GM18519 (cell line): ENCODE data around the gene ZCCHC8.
A peak's percentile ranks its signal among the peaks of the same experiment; 100 is the strongest.

Source experiments
- ATAC-seq: cut with Tn5 transposase; IDR thresholded peaks from one replicate; pipeline ENCODE4 v1.9.1; 2021; ENCODE audit warnings: mild to moderate bottlenecking, moderate library complexity; ENCODE audit not compliant: unreplicated experiment, low FRiP score

Gene ZCCHC8

GRCh38 chr12:122500685-122501488 lies at the start of gene ZCCHC8:
Gene ZCCHC8, minus strand, starts transcription at chr12:122500932. Its CDS starts 92 bp downstream, at chr12:122500840.
- ATAC-seq: peak; percentile 83

- ATAC-seq: no peak
These were observed 46.6 kb upstream of the ZCCHC8 start for GRCh38 chr12:122547330-122547729.

DNA sequence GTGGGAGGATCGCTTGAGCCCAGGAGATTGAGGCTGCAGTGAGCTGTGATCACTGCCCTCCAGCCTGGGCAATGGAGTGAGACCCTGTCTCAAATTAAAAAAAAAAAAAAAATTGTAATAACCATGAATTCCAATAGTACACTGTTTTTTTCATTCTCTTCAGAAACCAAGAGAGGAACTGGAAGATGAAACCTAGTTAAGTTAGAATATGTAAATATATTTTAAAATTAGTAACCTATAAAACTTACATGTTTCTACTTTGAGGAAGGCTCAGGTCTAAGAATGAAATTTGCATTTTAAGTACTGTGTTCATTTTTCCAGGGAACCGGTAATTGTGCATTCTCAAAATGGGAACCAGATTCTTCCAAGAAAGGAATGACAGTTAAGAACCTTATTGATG lies 45.1 kb upstream of the ZCCHC8 start:
- no peak for ATAC-seq

- ATAC-seq: no peak
These were observed 43.8 kb upstream of the ZCCHC8 start for GRCh38 chr12:122544537-122544936.

DNA sequence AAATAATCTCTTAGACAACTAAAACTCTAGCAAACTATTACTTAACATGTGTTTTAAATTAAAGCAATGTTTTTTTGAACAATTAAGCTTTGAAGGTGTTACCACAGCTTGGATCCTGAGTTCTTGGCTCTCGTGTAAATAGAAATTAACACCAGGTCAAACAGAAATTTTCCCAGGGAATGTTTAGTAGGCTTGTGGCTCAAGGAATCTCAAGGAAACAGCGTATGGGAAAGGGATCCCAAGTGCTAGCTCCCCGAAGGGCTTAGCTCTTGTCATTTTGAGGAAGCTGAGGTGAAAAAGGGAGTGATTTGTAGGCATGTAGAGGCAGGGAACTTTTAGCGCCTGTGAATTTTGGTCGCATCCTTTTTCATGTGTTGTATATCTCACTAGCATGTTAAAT lies 37.8 kb upstream of the ZCCHC8 start:
- no peak for ATAC-seq

DNA sequence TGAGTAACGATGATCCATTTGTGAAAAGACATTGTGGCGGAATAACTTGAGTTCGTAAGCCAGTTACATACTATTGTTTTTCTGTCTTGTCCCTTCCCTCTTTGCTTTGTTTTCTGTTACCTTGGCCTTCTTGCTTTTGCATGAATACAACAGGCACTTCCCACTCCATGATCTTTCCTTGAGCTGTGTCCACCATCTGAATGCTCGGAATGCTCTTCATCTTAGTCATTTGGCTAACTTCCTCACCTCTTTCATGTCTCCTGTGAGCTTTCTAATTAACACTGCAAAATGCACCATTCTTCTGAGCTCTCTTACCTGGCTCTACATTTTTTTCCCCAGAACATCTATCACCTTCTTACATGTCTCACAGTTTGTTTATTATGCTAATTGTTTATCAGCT lies 36.3 kb upstream of the ZCCHC8 start:
- no peak for ATAC-seq

- no peak for ATAC-seq
These were observed 33.1 kb upstream of the ZCCHC8 start for GRCh38 chr12:122533856-122534255.

GRCh38 chr12:122528992-122529391 lies 28.3 kb upstream of the ZCCHC8 start:
- ATAC-seq: no peak

GRCh38 chr12:122528582-122528981 lies 27.9 kb upstream of the ZCCHC8 start:
- no peak for ATAC-seq

DNA sequence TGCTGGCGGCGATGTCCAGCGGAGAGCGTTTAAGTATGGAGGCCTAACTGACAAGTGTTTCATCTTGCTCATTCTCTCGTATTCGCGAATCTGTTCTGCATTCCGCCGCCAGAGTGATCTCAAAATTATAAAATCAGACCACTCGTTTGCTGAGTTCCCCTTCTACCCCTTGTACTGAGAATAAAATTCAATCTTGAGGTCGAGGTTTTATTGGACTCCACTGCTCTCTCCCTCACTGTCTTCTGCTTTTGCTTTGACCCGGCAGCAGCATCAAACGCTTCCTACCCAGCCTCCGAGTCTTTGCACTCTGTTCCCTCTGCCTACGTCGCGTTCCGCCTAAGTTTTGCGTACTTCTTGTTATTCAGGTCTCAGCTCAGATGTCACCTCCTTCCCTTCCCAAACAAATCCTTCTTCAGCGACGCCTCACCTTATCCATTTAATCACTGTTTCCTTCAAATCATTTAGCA lies 26.8 kb upstream of the ZCCHC8 start:
- no peak for ATAC-seq

DNA sequence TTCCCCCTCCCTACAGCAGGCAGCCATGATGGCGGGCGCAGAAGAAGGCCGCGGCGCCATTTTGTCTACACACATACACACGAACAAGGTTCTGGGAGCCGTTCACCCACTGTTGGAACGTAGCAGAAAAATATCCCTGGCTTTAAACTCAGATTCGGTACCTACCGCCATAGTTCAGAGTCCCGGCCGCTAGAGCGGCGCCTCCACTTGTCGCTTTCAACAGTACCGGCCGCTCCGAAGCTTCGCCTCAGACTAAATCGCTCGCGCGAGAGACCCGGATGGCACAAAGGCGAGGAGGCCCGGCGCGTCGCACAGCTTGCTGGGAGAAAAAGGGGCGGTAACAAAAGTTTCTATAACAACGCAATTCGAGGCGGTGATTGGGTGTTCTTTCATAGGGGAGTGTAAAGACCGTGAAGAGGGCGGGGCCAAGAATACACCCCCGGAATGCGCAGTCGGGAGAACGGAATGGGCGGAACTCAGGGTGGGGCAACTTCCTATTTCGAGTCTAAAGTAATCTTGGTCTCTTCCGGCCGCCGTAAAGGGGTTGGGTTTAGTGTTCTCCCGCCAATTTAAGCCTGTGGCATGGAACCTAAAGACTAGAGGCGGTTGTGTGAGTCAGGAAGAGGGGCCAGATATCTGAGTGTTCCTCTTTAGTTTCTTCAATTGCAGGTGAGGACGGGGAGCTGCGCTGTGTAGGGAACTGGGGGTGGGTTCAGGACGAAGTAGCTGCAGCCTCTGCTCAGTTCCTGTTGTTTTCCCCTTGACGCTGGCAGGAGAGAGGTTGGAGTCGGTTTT lies 26.1 kb upstream of the ZCCHC8 start, which contains the start of the genes KNTC1 and RSRC2:
KNTC1 (plus strand) TSS at position 567 of the 795 bp plus-strand sequence. CDS start 2,815 bp downstream, outside the sequence.
RSRC2 (minus strand) TSS at position 254 of the 795 bp plus-strand sequence; CDS start at position 171, 83 bp downstream.
- ATAC-seq: peak; percentile 67

GRCh38 chr12:122523846-122524718 lies 23.4 kb upstream of the ZCCHC8 start:
- no peak for ATAC-seq

DNA sequence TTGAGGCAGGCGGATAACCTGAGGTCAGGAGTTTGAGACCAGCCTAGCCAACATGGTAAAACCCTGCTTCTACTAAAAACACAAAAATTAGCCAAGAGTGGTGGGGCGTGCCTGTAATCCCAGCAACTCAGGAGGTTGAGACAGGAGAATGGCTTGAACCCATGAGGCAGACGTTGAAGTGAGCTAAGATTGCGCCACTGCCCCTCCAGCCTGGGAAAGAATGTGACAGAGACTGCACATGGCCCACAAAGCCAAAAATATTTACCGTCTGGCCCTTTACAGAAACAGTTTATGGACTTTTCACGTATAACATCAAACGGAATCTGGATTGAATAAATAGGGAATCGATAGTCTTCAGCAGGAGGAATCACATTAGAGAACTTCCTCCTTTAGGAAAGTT lies 22.5 kb upstream of the ZCCHC8 start:
- no peak for ATAC-seq

GRCh38 chr12:122520676-122521075 lies 19.9 kb upstream of the ZCCHC8 start:
- no peak for ATAC-seq

DNA sequence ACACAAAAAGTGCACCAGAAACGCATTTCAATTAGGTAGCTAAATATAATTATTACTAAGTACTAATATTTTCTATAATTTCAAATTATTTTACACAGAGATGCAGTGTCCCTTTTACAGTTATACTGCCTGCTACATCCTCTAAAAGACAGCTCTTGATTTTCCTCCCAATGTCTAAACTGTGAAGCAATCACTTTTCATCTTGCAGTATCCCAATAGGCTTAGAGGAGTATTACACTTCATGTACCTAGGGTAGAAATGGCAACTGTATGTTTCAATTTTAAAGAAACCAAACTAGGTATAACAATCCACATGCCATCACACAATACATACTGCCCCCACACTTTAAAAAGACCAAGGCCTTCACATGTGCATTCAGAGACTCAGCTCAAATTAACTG lies 18.7 kb upstream of the ZCCHC8 start:
- no peak for ATAC-seq

- no peak for ATAC-seq
These were observed 18.2 kb upstream of the ZCCHC8 start for GRCh38 chr12:122518908-122519307.

DNA sequence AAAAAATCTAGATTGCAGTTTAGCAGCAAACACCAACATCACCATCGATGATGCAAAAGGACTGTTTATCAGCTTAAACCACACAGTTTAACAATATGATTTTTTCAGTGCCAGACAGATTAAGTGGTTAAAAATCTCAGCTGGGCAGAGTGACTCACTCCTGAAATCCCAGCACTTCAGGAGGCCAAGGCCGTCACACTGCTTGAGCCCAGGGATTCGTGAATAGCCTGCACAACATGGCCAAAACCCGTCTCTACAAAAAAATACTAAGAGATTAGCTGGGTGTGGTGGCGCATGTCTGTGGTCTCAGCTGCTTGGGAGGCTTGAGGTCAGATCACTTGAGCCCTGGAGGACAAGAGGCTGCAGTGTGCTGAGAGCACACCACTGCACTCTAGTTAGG lies 17.1 kb upstream of the ZCCHC8 start:
- no peak for ATAC-seq

GRCh38 chr12:122516544-122517361 lies 16.0 kb upstream of the ZCCHC8 start:
- ATAC-seq: no peak

GRCh38 chr12:122515275-122515674 lies 14.5 kb upstream of the ZCCHC8 start:
- no peak for ATAC-seq

DNA sequence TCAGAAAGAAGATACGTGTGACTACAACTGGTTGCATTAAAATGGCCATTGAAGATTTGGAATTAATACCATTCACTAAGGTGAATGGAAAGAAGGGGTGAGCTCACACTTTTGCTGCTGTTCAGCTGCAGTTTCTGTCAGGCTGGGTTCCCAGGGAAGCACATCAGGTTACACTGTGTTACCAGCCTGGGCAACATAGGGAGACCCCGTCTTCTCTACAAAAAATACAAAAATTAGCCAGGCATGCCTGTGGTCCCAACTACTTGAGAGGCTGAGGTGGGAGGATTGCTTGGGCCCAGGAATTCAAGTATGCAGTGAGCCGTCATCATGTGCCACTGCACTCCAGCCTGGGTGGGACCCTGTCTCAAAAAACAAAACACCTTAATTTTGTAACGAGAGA lies 12.9 kb upstream of the ZCCHC8 start:
- ATAC-seq: no peak
